ENCODE measurements around the gene PLAAT3.
"Not testable (repeated sequence)": the region's sequence is repeated elsewhere in the genome, so short reads cannot be mapped to it uniquely, and the experiment has no call there.

DNA sequence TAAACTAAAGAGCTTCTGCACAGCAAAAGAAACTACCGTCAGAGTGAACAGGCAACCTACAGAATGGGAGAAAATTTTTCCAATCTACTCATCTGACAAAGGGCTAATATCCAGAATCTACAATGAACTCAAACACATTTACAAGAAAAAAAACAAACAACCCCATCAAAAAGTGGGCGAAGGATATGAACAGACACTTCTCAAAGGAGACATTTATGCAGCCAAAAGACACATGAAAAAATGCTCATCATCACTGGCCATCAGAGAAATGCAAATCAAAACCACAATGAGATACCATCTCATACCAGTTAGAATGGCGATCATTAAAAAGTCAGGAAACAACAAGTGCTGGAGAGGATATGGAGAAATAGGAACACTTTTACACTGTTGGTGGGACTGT lies 35.4 kb downstream of the PLAAT3 start:
- TF ChIP-seq, protein P1, sequence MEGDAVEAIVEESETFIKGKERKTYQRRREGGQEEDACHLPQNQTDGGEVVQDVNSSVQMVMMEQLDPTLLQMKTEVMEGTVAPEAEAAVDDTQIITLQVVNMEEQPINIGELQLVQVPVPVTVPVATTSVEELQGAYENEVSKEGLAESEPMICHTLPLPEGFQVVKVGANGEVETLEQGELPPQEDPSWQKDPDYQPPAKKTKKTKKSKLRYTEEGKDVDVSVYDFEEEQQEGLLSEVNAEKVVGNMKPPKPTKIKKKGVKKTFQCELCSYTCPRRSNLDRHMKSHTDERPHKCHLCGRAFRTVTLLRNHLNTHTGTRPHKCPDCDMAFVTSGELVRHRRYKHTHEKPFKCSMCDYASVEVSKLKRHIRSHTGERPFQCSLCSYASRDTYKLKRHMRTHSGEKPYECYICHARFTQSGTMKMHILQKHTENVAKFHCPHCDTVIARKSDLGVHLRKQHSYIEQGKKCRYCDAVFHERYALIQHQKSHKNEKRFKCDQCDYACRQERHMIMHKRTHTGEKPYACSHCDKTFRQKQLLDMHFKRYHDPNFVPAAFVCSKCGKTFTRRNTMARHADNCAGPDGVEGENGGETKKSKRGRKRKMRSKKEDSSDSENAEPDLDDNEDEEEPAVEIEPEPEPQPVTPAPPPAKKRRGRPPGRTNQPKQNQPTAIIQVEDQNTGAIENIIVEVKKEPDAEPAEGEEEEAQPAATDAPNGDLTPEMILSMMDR (IDR thresholded peaks at IDR 0.05; ENCODE audit: poor library complexity, severe bottlenecking), result not testable (repeated sequence)
- TF ChIP-seq, protein P2, sequence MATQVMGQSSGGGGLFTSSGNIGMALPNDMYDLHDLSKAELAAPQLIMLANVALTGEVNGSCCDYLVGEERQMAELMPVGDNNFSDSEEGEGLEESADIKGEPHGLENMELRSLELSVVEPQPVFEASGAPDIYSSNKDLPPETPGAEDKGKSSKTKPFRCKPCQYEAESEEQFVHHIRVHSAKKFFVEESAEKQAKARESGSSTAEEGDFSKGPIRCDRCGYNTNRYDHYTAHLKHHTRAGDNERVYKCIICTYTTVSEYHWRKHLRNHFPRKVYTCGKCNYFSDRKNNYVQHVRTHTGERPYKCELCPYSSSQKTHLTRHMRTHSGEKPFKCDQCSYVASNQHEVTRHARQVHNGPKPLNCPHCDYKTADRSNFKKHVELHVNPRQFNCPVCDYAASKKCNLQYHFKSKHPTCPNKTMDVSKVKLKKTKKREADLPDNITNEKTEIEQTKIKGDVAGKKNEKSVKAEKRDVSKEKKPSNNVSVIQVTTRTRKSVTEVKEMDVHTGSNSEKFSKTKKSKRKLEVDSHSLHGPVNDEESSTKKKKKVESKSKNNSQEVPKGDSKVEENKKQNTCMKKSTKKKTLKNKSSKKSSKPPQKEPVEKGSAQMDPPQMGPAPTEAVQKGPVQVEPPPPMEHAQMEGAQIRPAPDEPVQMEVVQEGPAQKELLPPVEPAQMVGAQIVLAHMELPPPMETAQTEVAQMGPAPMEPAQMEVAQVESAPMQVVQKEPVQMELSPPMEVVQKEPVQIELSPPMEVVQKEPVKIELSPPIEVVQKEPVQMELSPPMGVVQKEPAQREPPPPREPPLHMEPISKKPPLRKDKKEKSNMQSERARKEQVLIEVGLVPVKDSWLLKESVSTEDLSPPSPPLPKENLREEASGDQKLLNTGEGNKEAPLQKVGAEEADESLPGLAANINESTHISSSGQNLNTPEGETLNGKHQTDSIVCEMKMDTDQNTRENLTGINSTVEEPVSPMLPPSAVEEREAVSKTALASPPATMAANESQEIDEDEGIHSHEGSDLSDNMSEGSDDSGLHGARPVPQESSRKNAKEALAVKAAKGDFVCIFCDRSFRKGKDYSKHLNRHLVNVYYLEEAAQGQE (IDR thresholded peaks at IDR 0.05; ENCODE audit: borderline replicate concordance), result not testable (repeated sequence)
- TF ChIP-seq POLR2AphosphoS5 (IDR thresholded peaks at IDR 0.05); SMC3 (conservative IDR thresholded peaks at IDR 0.05; ENCODE audit: poor library complexity): not testable (repeated sequence)

Data from neural cell (in vitro differentiated cells).